ENCODE measurements around the gene DNAJB2.

DNA sequence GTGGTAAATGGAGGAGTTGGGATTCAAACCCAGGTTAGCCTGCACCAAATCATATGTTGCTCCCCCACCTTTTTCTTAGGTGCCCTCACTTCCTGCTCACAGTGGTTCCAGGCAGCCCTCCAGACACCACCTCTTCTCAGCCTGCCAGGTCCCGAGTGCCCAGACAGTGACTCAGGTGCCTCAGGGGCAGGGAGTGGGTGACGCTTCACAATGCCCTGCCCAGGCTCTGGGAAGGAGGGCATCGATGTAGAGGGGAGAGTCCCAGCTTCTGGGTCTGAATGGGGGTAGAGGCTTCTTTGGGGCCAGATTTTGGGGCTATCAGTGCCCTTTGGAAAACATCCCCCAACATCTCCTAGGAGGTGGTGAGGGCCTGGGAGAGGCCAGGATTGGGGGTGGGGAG is 5.2 kb upstream of the DNAJB2 start:
- TF ChIP-seq POLR2A (IDR thresholded peaks at IDR 0.05; ENCODE audit: low read length) (no peak), GATA1 (IDR thresholded peaks at IDR 0.05; ENCODE audit: low read depth, low read length) (no peak)
